Measurements from ENCODE around the gene PDE3A. TPM values are rescaled to one million over a fixed set of nuclear protein-coding genes. Genes with fewer than 3 reads are reported as not detected.
"Not testable (repeated sequence)": the region's sequence is repeated elsewhere in the genome, so short reads cannot be mapped to it uniquely, and the experiment has no call there.

PDE3A gene
- total and polyA plus RNA-seq, 4 experiments from 2014 or later, result not detected

GRCh38 chr12:20596061-20596460, 227.7 kb downstream of the PDE3A start:
- DNase-seq, result no peak
- Histone ChIP-seq H3K27me3 (ENCODE audit: insufficient read depth, low read length) (no peaks in the 10 kb centered on the region), H3K27ac (ENCODE audit: low read depth, low read length) (no peak overlapping the region), H3K4me1 (ENCODE audit: insufficient read depth, low read length) (no peaks in the 10 kb centered on the region), H3K9me3 (ENCODE audit: control insufficient read depth in 1 of 2, low read length in 2 of 2) (no peaks in the 10 kb centered on the region), H3K36me3 (ENCODE audit: insufficient read depth, low read length) (no peaks in the 10 kb centered on the region), H3K4me3 (ENCODE audit: low read length in 2 of 2) (no peak overlapping the region)
- H3K4me1 Mint-ChIP-seq, result no peaks in the 10 kb centered on the region
- H3K27me3 Mint-ChIP-seq, result no peaks in the 10 kb centered on the region
- ChIA-PET POLR2A (ENCODE audit: partially characterized antibody) (no interaction called here), CTCF (ENCODE audit: partially characterized antibody) (no interaction called here)
- intact Hi-C loops (cut with micrococcal nuclease), result no loop called here
- H3K27ac Mint-ChIP-seq, result no peak overlapping the region
- no peak overlapping the region for H3K4me3 Mint-ChIP-seq
- no peaks in the 10 kb centered on the region for H3K36me3 Mint-ChIP-seq
- no peaks in the 10 kb centered on the region for H3K9me3 Mint-ChIP-seq

GRCh38 chr12:20599757-20600156, 231.4 kb downstream of the PDE3A start:
- intact Hi-C loops (cut with micrococcal nuclease), result no loop called here

GRCh38 chr12:20601668-20602280, 233.4 kb downstream of the PDE3A start:
- intact Hi-C loops (cut with micrococcal nuclease), result no loop called here
- H3K27ac ChIP-seq (ENCODE audit: low read depth, low read length), result no peak overlapping the region
- H3K9me3 ChIP-seq (ENCODE audit: control insufficient read depth in 1 of 2, low read length in 2 of 2), result no peaks in the 10 kb centered on the region
- DNase-seq, result no peak
- Mint-ChIP-seq H3K4me3 (no peak overlapping the region), H3K27me3 (peaks cover 0 to under 1% of the 10 kb centered on the region in 2 donors), H3K9me3 (no peaks in the 10 kb centered on the region), H3K27ac (no peak overlapping the region), H3K4me1 (no peaks in the 10 kb centered on the region), H3K36me3 (no peaks in the 10 kb centered on the region)
- no peaks in the 10 kb centered on the region for H3K36me3 ChIP-seq (ENCODE audit: insufficient read depth, low read length)
- ChIA-PET POLR2A (ENCODE audit: partially characterized antibody) (no interaction called here), CTCF (ENCODE audit: partially characterized antibody) (no interaction called here)
- no peak overlapping the region for H3K4me3 ChIP-seq (ENCODE audit: low read length in 2 of 2)
- H3K27me3 ChIP-seq (ENCODE audit: insufficient read depth, low read length), result no peaks in the 10 kb centered on the region
- no peaks in the 10 kb centered on the region for H3K4me1 ChIP-seq (ENCODE audit: insufficient read depth, low read length)

More at GRCh38 chr12:20599757-20600156, 231.4 kb downstream of the PDE3A start:
- H3K27me3 Mint-ChIP-seq, result no peaks in the 10 kb centered on the region
- H3K4me1 Mint-ChIP-seq, result no peaks in the 10 kb centered on the region
- H3K9me3 ChIP-seq (ENCODE audit: control insufficient read depth in 1 of 2, low read length in 2 of 2), result no peaks in the 10 kb centered on the region
- no peak overlapping the region for H3K4me3 Mint-ChIP-seq
- no peaks in the 10 kb centered on the region for H3K4me1 ChIP-seq (ENCODE audit: insufficient read depth, low read length)
- no peak overlapping the region for H3K27ac Mint-ChIP-seq
- no peak overlapping the region for H3K27ac ChIP-seq (ENCODE audit: low read depth, low read length)
- no peaks in the 10 kb centered on the region for H3K27me3 ChIP-seq (ENCODE audit: insufficient read depth, low read length)
- POLR2A ChIA-PET (ENCODE audit: partially characterized antibody), result no interaction called here
- H3K36me3 ChIP-seq (ENCODE audit: insufficient read depth, low read length), result no peaks in the 10 kb centered on the region
- CTCF ChIA-PET (ENCODE audit: partially characterized antibody), result no interaction called here
- H3K36me3 Mint-ChIP-seq, result no peaks in the 10 kb centered on the region
- no peak overlapping the region for H3K4me3 ChIP-seq (ENCODE audit: low read length in 2 of 2)
- no peak for DNase-seq
- no peaks in the 10 kb centered on the region for H3K9me3 Mint-ChIP-seq

- H3K9me3 Mint-ChIP-seq, result no peaks in the 10 kb centered on the region
- intact Hi-C loops (cut with micrococcal nuclease), result no loop called here
These were observed 234.5 kb downstream of the PDE3A start for GRCh38 chr12:20602641-20603391.

GRCh38 chr12:20604408-20605067, 236.2 kb downstream of the PDE3A start:
- H3K9me3 Mint-ChIP-seq, result peaks cover 0 to 2% (median 0%) of the 10 kb centered on the region in 8 donors
- Histone ChIP-seq H3K27me3 (ENCODE audit: insufficient read depth, low read length) (no peaks in the 10 kb centered on the region), H3K27ac (ENCODE audit: low read depth, low read length) (no peak overlapping the region), H3K9me3 (ENCODE audit: control insufficient read depth in 1 of 2, low read length in 2 of 2) (no peaks in the 10 kb centered on the region), H3K4me1 (ENCODE audit: insufficient read depth, low read length) (no peaks in the 10 kb centered on the region), H3K4me3 (ENCODE audit: low read length in 2 of 2) (no peak overlapping the region), H3K36me3 (ENCODE audit: insufficient read depth, low read length) (no peaks in the 10 kb centered on the region)
- ChIA-PET POLR2A (ENCODE audit: partially characterized antibody) (no interaction called here), CTCF (ENCODE audit: partially characterized antibody) (no interaction called here)
- intact Hi-C loops (cut with micrococcal nuclease), result no loop called here
- no peak overlapping the region for H3K4me3 Mint-ChIP-seq
- no peaks in the 10 kb centered on the region for H3K4me1 Mint-ChIP-seq
- no peak for DNase-seq
- peaks cover 0 to 2% of the 10 kb centered on the region in 2 donors for H3K27me3 Mint-ChIP-seq
- H3K27ac Mint-ChIP-seq, result no peak overlapping the region
- no peaks in the 10 kb centered on the region for H3K36me3 Mint-ChIP-seq

More at GRCh38 chr12:20602641-20603391, 234.5 kb downstream of the PDE3A start:
- H3K27me3 ChIP-seq (ENCODE audit: insufficient read depth, low read length), result no peaks in the 10 kb centered on the region
- H3K36me3 ChIP-seq (ENCODE audit: insufficient read depth, low read length), result no peaks in the 10 kb centered on the region
- H3K27ac Mint-ChIP-seq, result no peak overlapping the region
- no peaks in the 10 kb centered on the region for H3K9me3 ChIP-seq (ENCODE audit: control insufficient read depth in 1 of 2, low read length in 2 of 2)
- no peak overlapping the region for H3K4me3 ChIP-seq (ENCODE audit: low read length in 2 of 2)
- H3K4me1 Mint-ChIP-seq, result no peaks in the 10 kb centered on the region
- CTCF ChIA-PET (ENCODE audit: partially characterized antibody), result no interaction called here
- no peak overlapping the region for H3K4me3 Mint-ChIP-seq
- POLR2A ChIA-PET (ENCODE audit: partially characterized antibody), result no interaction called here
- peaks cover 0 to 2% of the 10 kb centered on the region in 2 donors for H3K27me3 Mint-ChIP-seq
- no peaks in the 10 kb centered on the region for H3K36me3 Mint-ChIP-seq
- H3K27ac ChIP-seq (ENCODE audit: low read depth, low read length), result no peak overlapping the region
- H3K4me1 ChIP-seq (ENCODE audit: insufficient read depth, low read length), result no peaks in the 10 kb centered on the region
- DNase-seq, result no peak

GRCh38 chr12:20615020-20615419, 246.7 kb downstream of the PDE3A start:
- H3K27ac Mint-ChIP-seq; POLR2A ChIA-PET (ENCODE audit: partially characterized antibody); H3K4me3 Mint-ChIP-seq: not testable (repeated sequence)

GRCh38 chr12:20616093-20616492, 247.8 kb downstream of the PDE3A start:
- ChIA-PET POLR2A (ENCODE audit: partially characterized antibody) (no interaction called here), CTCF (ENCODE audit: partially characterized antibody) (no interaction called here)
- no peak for DNase-seq
- Mint-ChIP-seq H3K27me3 (no peaks in the 10 kb centered on the region), H3K4me1 (no peaks in the 10 kb centered on the region), H3K4me3 (no peak overlapping the region), H3K27ac (no peak overlapping the region), H3K36me3 (no peaks in the 10 kb centered on the region), H3K9me3 (no peaks in the 10 kb centered on the region)
- Histone ChIP-seq H3K36me3 (ENCODE audit: insufficient read depth, low read length) (no peaks in the 10 kb centered on the region), H3K9me3 (ENCODE audit: control insufficient read depth in 1 of 2, low read length in 2 of 2) (no peaks in the 10 kb centered on the region), H3K4me1 (ENCODE audit: insufficient read depth, low read length) (no peaks in the 10 kb centered on the region), H3K27ac (ENCODE audit: low read depth, low read length) (no peak overlapping the region), H3K4me3 (ENCODE audit: low read length in 2 of 2) (no peak overlapping the region), H3K27me3 (ENCODE audit: insufficient read depth, low read length) (no peaks in the 10 kb centered on the region)
- intact Hi-C loops (cut with micrococcal nuclease), result no loop called here

More at GRCh38 chr12:20615020-20615419, 246.7 kb downstream of the PDE3A start:
- H3K27me3 ChIP-seq (ENCODE audit: insufficient read depth, low read length); H3K27me3 Mint-ChIP-seq; H3K9me3 Mint-ChIP-seq; H3K9me3 ChIP-seq (ENCODE audit: control insufficient read depth in 1 of 2, low read length in 2 of 2); H3K4me1 Mint-ChIP-seq; H3K36me3 Mint-ChIP-seq; H3K4me3 ChIP-seq (ENCODE audit: low read length in 2 of 2); H3K36me3 ChIP-seq (ENCODE audit: insufficient read depth, low read length); DNase-seq; H3K27ac ChIP-seq (ENCODE audit: low read depth, low read length); H3K4me1 ChIP-seq (ENCODE audit: insufficient read depth, low read length); CTCF ChIA-PET (ENCODE audit: partially characterized antibody); intact Hi-C loops (cut with micrococcal nuclease): not testable (repeated sequence)
